Hepatocyte (in vitro differentiated cells): ENCODE results near the gene SIVA1.

Experiments used
- CTCF ChIP-seq: fragments of 200-600 bp; sonication (generic); IDR thresholded peaks from 2 replicates; pipeline ENCODE4 v1.5.1; 2016; ENCODE audit warnings: antibody characterized with exemption, mild to moderate bottlenecking; ENCODE audit not compliant: poor library complexity
- EZH2 ChIP-seq: fragments of 200-600 bp; sonication (generic); IDR thresholded peaks from 2 replicates; pipeline ENCODE4 v1.6.1; 2016; ENCODE audit warnings: antibody characterized with exemption, mild to moderate bottlenecking, borderline replicate concordance
- EZH2phosphoT487 ChIP-seq: fragments of 200-600 bp; sonication (generic); IDR thresholded peaks from one replicate; pipeline ENCODE4 v1.6.1; 2018; ENCODE audit warnings: antibody characterized with exemption, mild to moderate bottlenecking, low read depth, moderate library complexity; ENCODE audit not compliant: unreplicated experiment, severe bottlenecking

- TF ChIP-seq CTCF (no peak), EZH2phosphoT487 (no peak), EZH2 (no peak)
These were observed 3.8 kb upstream of the SIVA1 start for GRCh38 chr14:104749111-104749649.
